Measurements from ENCODE around the gene RTP2.

Gene RTP2

DNA sequence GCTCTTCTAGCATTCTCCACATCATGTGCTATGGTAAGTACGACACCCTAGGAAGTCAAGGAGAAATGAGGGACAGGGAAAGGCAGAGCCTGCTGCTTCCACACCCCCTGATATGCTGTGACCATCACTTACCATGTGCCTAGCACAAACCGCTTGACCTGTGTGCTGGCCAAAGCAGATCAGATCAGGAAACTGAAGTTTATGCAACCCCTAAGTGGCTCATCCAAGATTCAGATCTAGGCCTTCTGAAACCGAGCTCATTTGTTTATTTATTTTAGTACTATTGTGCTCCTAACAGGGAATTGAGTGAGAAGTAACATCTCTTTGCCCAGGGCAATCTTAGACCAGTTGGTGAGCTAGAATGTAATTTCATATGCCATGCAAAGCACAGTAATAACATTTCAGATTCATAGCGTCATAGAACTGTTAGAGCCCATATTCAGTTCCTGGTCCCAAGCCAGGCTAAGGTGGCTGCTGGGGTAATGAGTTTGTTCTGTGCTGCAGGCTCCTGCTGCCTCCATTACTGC lies at the start of gene RTP2:
TSS of gene RTP2 (minus strand) at position 51 of the 527 bp plus-strand sequence. CDS start 429 bp downstream, outside the sequence.
- DNase-seq, result no peak

GRCh38 chr3:187750513-187751123 lies 48.3 kb upstream of the RTP2 start:
- no peak for DNase-seq

DNA sequence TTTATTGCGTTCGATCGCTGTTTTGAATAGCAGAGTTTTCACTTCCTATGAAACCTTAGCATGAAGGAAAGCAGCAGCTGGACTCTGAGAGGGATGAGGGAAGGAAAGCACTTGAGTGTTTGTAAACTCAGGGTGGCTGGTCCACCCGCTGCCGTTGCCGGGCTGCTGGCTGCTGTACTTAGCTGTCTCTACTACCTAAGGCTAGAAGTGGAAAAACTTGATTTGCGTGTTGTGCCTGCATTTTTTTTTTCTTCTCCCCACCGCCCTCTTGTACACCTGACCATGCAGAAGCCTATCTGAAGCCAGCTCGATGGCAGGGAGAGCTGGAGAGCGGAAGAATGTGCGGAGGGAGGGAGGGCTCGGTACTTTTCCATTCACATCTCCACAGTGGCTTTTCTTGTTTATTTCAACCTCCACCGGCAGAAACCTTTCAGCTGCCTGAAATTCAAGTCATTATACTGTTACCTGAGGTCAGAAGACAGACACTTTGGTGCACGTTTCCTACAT lies 47.7 kb upstream of the RTP2 start:
- no peak for DNase-seq

- DNase-seq, result peak; percentile 62 to 86 (median 82)
These were observed 45.7 kb upstream of the RTP2 start for GRCh38 chr3:187748050-187748481.

GRCh38 chr3:187747506-187747905 lies 45.1 kb upstream of the RTP2 start:
- DNase-seq, result no peak

DNA sequence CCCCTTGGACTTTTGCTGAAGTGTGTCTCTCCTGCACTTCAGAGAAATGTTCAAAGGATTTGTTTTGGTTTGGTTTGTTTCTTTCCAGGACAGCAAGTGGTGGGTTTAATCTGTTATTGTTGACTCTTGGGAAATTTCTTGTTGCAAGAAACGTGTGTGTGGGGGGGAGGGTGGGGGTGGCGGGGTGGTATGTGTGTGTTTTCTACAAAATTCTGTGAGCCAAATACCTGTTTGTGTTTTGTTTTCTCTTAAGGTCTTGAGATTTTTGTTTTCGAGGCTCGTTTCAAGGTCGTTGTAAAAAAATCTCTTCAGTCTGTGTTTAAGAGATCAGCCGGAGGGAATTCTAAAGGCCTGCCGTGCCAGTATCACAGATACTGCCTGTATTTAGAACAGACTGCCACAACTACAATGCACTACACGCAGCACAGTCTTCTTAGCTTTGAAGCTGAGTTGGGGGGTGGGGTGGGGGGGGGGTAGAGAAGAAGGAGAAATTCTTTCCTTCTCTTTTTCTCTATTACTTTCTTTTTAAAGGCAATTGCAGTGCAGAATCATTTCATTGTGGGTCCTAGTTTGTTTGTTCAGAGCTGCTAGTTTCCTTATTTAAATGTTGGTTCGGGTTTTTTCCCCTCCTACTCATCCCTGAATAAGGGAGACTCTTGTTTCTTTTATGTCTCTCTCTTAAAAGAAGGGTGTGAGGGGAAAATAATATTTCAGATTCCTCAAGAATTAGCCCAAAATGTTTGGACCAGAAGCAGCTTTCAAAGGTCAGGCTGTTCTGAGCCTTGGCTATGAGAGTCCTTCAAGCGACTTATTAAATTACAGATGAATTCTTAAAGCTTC lies 44.3 kb upstream of the RTP2 start:
- DNase-seq, result no peak

DNA sequence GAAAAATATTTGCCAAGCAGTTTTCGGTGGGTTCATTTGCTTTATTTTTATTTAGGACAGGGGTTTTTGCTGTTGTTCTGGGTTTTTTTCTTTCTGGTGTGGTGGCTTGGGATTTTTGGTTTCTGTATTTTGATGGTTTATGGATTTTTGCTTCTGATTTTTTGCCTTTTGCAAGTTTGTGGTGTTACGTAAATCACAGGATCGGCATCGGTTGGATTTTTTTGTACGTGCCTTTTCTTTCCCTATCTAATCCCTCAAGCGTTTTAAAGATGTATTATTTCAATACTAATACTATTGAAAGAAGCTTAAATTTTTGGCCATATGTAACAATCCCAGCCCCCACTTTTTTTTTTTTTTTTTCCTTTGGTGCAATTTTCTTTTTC lies 43.7 kb upstream of the RTP2 start:
- no peak for DNase-seq

DNA sequence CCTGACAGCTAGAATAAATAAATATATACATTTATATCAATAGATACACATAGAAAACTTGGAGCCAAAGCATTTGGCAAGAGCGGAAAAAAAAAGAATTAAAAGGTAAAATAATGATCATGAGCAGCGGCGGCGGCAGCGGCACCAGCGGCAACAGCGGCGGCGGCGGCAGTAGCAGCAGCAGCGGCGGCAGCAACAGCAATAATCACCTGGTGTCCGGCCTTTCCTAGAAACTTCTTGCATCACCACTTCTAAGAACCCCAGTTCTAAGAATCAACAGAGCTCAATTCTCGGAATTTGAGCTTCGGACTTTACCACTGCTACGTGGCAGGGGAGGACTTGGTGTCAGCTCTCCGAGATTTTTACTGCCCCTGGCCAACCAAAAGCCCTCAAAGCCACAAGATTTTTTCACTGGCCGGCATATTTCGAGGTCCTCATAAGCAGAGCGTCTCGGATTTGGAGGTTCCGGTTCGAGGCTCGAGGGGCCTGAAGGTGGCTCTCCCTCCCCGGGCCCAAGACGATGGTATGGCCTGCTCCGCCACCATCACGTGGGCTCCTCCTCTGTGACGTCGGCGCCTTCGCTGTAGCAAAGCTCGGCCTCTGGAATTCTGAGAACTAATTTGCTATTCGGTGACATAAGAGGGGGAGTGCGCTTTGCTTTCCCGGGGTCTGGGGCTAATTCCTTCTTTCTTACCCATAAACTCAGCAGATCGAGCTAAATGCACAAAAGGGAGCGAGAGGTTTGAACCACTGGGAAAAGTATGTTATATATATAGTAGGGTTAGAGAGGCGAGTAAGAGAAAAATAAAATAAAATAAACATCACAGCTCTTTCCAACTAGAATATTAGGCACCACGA lies 43.1 kb upstream of the RTP2 start, which contains the start of gene BCL6:
TSS of gene BCL6 (minus strand) at position 268 of the 858 bp plus-strand sequence. CDS start 11,775 bp downstream, outside the sequence.
- peak; percentile 57 to 81 (median 70) for DNase-seq

- peak; percentile 7 to 51 (median 29) for DNase-seq
These were observed 42.1 kb upstream of the RTP2 start for GRCh38 chr3:187744169-187745151.

DNA sequence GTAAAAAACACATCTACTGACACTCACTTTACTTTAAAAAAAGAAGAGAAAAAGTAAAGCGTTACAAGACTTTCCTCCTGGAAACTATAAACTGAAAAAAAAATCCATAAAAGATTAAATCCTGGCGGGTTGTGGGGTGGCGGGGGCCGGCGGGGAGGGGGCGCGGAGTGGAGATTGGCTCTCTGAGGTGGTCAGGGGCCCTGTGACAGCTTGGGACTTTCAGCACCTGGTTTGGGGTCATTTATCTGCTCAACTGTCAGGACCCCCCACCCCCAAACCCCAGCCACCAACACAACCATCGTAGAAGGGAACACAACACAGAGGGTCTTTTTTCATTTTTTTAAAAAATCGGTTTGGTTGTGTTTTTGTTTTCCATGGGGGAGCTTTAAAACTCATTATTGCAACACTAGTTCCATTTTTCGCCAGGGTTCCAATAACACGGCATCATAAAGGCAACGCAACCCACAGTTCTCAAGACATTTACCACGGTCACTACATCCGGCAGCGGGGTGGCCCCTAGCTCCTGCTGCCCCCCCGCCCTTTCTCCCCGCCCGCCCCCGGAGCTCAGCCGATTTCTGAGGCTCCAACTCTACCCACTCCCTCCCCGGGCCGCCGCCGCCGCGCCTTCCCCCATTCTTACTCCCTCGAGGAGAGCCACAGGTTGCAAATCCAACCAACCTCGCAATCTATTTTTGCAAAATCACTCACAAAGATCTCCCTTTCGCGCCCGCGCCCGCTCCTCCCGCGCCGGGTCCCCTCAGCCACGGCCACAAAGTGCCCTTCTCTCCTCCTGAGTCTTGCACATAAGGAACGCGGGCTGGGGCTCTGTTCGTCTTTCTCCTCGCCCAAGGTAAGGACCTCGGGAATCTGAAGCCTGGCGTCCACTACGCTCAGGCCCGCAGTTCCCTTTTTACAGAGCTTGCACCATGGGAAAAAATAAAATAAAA lies 41.1 kb upstream of the RTP2 start:
- peak; percentile 20 to 58 (median 26) for DNase-seq

- DNase-seq, result no peak
These were observed 40.2 kb upstream of the RTP2 start for GRCh38 chr3:187742351-187743171.

DNA sequence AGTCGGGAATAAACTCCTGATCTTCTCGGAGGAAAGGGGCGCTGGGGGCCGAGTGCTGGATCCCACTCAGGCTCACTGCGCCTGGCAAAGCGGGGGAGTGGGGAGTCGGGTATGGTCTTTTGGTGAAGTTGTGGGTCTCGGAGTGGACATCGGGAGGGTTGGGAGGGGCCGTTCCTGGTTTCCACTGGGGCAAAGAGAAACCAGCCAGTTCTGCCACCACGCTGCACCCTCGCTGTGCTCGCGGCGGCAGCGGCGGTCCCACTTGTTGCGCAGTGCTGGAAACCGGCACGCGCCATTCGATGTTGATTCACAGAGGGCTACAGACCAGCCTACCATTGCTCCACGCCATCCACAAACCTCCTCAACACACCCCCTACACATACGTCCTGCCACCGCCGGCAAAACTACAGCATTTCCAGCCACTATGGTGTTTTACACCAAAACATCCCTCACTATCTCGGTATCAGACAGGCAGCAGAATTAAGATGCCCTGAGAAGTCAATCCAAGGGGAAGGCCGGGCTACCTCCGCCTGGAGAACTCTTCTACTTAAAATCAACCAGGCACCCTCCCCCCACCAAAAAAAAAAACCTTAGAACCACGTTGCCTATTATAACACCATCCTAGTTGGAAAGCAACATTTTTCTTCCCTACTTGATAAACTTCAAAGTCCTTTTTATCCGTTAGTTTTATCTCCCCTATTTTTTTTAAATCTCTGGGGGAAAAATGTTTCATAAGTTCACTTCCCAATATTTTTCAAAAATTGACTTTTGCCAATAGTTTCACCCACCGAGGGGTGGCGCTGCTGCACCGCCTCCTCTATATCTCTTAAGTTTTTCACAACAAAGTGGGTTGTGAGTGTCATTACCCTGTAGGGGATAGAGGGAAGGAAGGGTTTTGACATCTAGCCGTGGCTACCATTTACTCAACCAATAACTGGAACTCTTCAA lies 39.3 kb upstream of the RTP2 start:
- DNase-seq, result peak; percentile 20 to 69 (median 48)

GRCh38 chr3:187740421-187741399 lies 38.4 kb upstream of the RTP2 start:
- peak; percentile 43 to 63 (median 48) for DNase-seq

DNA sequence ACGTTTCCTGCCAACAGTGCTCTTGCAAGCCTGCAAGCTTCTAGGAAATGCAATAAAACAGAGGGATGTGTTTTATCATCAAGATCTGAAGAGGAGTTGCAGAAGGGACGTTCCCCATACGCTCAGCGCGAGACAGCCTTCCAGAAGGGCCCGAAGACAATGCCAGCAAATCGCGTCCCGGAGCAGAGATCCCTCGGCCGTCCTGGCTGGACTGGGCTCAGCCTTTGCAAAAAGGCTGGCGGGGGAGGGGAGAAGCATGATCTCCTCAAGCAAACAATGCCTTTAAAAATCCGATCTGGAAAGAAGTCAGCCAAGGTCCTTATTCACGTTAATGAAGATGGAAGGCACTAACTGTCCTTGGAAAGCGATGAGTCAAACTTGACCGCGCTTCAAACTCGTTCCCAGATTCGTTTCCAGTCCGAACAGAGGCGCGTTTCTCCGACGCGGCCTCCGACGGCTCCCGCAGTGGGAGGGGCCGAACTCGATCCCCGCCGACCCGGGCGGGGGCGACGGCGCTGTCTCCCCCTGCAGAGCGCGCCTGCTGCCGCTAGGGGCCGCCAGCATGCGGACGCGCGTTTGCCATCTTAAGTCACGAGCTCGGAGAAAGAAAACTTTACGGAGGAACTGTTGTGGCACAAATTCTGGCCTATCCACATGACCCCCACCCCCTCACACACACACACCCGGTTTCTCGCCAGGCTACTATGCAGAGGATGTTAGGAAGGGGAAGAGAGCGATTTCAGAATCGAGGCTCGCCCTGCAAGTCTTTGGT lies 37.4 kb upstream of the RTP2 start:
- DNase-seq, result peak; percentile 46 to 77 (median 59)

DNA sequence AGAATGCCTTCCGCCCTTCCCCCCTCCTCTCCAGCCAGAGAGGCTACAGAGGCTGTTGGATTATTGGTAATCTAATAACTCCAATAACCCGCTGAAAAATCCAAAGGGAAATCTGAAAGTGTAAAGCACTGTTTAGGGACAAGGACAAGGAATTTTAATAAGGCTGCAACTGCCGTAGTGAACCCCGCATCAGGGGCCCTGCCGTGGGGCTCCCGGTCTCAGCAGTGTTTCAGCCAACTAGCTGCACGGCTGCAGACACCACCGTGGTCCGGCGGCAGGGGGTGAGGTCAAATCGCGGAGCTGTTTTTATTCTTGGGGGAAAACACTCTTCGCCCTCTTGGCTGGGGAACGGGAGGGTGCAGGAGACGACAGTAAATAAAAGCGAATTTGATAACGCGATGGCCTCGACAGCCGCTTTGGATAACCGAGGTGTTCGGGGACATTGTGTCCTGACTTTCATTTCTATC lies 36.8 kb upstream of the RTP2 start:
- DNase-seq, result peak in 3 of 4 experiments; percentile 10 to 25 (median 18)
